Measurements from ENCODE around the gene AGPS.

AGPS gene

GRCh38 chr2:177460973-177461585, 68.5 kb downstream of the AGPS start:
- no peak overlapping the region for H3K4me3 ChIP-seq (replicated peaks in 1 of 2; ENCODE audit: low read depth in 2 of 2, low read length in 2 of 2)
- TF ChIP-seq CTCF (IDR thresholded peaks at IDR 0.05; ENCODE audit: low read depth, low read length) = no peak
- DNase-seq (ENCODE audit: low read depth in 2 of 2) = no peak

- DNase-seq (ENCODE audit: low read depth in 2 of 2) = no peak
- no peak overlapping the region for H3K4me3 ChIP-seq (replicated peaks in 1 of 2; ENCODE audit: low read depth in 2 of 2, low read length in 2 of 2)
- no peak for TF ChIP-seq CTCF (IDR thresholded peaks at IDR 0.05; ENCODE audit: low read depth, low read length)
Measured at GRCh38 chr2:177464549-177464948, 72.0 kb downstream of the AGPS start.

- no peak overlapping the region for H3K4me3 ChIP-seq (replicated peaks in 1 of 2; ENCODE audit: low read depth in 2 of 2, low read length in 2 of 2)
- TF ChIP-seq CTCF (IDR thresholded peaks at IDR 0.05; ENCODE audit: low read depth, low read length) = no peak
- no peak for DNase-seq (ENCODE audit: low read depth in 2 of 2)
Measured at GRCh38 chr2:177465400-177466138, 73.0 kb downstream of the AGPS start.

- TF ChIP-seq CTCF (IDR thresholded peaks at IDR 0.05; ENCODE audit: low read depth, low read length) = no peak
- H3K4me3 ChIP-seq (replicated peaks in 1 of 2; ENCODE audit: low read depth in 2 of 2, low read length in 2 of 2) = no peak overlapping the region
- peak in 1 of 2 donors; percentile 21 for DNase-seq (ENCODE audit: low read depth in 2 of 2)
Measured at GRCh38 chr2:177466337-177467195, 74.0 kb downstream of the AGPS start.

- peak; percentile 24 to 76 for DNase-seq (ENCODE audit: low read depth in 2 of 2)
- TF ChIP-seq CTCF (IDR thresholded peaks at IDR 0.05; ENCODE audit: low read depth, low read length) = no peak
- H3K4me3 ChIP-seq (replicated peaks in 1 of 2; ENCODE audit: low read depth in 2 of 2, low read length in 2 of 2) = no peak overlapping the region
Measured at GRCh38 chr2:177467646-177468045, 75.1 kb downstream of the AGPS start.

GRCh38 chr2:177471990-177472389, 79.4 kb downstream of the AGPS start:
- H3K4me3 ChIP-seq (replicated peaks in 1 of 2; ENCODE audit: low read depth in 2 of 2, low read length in 2 of 2) = no peak overlapping the region
- TF ChIP-seq CTCF (IDR thresholded peaks at IDR 0.05; ENCODE audit: low read depth, low read length) = no peak
- DNase-seq (ENCODE audit: low read depth in 2 of 2) = no peak
